ENCODE measurements around the gene TSPAN15. TPM values are rescaled to one million over a fixed set of nuclear protein-coding genes. Genes with fewer than 3 reads are reported as not detected.

Gene TSPAN15
- total RNA-seq, 1 experiment from 2014 or later = 108 TPM

DNA sequence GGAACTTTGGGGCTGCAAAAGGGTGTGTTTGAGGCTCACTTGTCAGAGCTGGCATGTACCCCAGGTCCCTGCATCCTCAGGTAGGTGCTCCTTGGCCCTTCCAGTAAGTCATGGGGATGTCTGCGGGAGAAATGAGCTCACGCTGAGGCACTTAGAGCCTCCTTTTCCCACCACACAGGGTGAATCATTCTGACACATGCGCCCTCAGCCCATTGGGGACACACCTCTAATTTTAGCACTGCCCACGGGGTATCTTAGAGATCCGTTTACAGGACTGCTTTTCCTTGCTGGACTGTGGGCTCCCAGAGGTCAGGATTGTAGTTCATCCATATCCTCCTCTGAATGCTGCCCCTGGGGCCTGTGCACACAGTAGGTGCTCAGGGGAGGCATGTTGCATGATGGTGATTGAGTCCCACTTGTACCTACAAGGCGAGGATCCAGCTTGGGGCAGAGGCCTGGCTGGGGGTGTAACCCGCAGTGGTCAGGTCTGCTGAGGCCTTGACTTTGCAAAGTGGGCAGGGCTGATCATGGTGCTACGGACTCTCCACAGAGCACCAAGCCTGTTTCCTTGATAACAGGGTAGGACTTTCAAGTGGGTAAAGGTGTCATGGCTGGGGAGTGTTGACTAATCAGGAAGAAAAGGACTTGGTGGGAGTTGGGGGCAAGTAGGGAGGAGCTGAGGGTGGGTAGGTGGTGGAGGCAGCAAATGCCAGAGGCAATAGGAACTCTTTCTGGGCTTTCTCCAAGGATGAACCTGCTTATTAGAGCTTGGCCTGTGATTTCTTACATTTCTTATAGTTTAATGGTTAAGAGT lies 5.8 kb downstream of the TSPAN15 start:
- TF ChIP-seq EZH2 (IDR thresholded peaks at IDR 0.05; ENCODE audit: low read depth) = no peak
- TF ChIP-seq, protein P1, sequence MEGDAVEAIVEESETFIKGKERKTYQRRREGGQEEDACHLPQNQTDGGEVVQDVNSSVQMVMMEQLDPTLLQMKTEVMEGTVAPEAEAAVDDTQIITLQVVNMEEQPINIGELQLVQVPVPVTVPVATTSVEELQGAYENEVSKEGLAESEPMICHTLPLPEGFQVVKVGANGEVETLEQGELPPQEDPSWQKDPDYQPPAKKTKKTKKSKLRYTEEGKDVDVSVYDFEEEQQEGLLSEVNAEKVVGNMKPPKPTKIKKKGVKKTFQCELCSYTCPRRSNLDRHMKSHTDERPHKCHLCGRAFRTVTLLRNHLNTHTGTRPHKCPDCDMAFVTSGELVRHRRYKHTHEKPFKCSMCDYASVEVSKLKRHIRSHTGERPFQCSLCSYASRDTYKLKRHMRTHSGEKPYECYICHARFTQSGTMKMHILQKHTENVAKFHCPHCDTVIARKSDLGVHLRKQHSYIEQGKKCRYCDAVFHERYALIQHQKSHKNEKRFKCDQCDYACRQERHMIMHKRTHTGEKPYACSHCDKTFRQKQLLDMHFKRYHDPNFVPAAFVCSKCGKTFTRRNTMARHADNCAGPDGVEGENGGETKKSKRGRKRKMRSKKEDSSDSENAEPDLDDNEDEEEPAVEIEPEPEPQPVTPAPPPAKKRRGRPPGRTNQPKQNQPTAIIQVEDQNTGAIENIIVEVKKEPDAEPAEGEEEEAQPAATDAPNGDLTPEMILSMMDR (conservative IDR thresholded peaks at IDR 0.05) = no peak
- peak; percentile 50 to 79 for DNase-seq
- peaks cover 47% of the 10 kb centered on the region for H3F3A ChIP-seq (ENCODE audit: insufficient read depth, low read depth)
- peaks cover 91% of the 10 kb centered on the region for H3K4me1 ChIP-seq (replicated peaks; ENCODE audit: insufficient read depth)
- ChIA-PET POLR2A (ENCODE audit: unreplicated experiment) (interaction anchor here (0.6 to 0.7 kb wide), 4 partner anchors 10 to 1603 kb away, joined by 3 to 5 read pairs (median 4); no protein-coding TSS in a partner anchor), CTCF (interaction anchor here (0.6 kb wide), 1 partner anchor 8 kb away, joined by 3 read pairs; no protein-coding TSS in a partner anchor)
- intact Hi-C loops (cut with micrococcal nuclease; ENCODE audit: unreplicated experiment) = loop anchor here (5.0 kb wide), 1 partner anchor 120 kb away; no protein-coding TSS in a partner anchor
- H3K79me2 ChIP-seq (ENCODE audit: low read depth) = peaks cover 90% of the 10 kb centered on the region
- peak overlapping the region; percentile 95 for H3K27ac ChIP-seq
- no peaks in the 10 kb centered on the region for H3K9me3 ChIP-seq (ENCODE audit: insufficient read depth, low read depth)
- no peaks in the 10 kb centered on the region; the same call in 1 of the 2 replicates for H4K20me1 ChIP-seq (ENCODE audit: insufficient read depth)
- no TSS peak for BruUV-seq (replicated peaks)
- H2AFZ ChIP-seq = no peak overlapping the region
- H3K36me3 ChIP-seq (ENCODE audit: low read depth) = peaks cover 23% of the 10 kb centered on the region
- H3K4me3 ChIP-seq = no peak overlapping the region
- H3K27me3 ChIP-seq (ENCODE audit: insufficient read depth, low read depth) = no peaks in the 10 kb centered on the region
- peak overlapping the region; percentile 75 for H3K4me2 ChIP-seq
- H3K9me2 ChIP-seq (ENCODE audit: insufficient read depth) = no peaks in the 10 kb centered on the region

DNA sequence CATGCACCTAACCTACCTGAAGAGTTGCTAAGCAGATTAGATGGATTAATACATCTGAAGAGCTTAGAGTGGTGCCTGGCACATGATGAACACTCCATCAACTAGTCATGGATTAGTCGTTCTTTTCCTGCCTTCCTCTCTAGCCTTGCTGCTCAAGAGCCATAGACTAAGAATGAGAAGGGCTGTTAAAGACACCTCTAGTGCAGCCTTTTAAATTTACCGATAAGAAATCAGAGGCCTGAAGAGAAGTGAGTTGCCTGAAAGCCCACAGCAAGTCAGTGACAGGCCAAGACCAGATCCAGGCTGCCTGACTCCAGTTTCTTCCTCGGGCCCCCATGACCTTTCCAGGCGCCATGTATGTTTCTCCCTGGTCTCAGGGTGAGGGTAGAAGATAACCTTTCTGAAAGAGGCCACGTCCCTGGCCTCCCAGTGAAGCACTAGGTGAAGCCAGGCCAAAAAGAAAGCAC lies 6.5 kb downstream of the TSPAN15 start:
- Histone ChIP-seq H3K9me2 (ENCODE audit: insufficient read depth) (no peaks in the 10 kb centered on the region), H3K9me3 (ENCODE audit: insufficient read depth, low read depth) (no peaks in the 10 kb centered on the region), H3K4me3 (peak overlapping the region; percentile 37), H3F3A (ENCODE audit: insufficient read depth, low read depth) (peaks cover 47% of the 10 kb centered on the region), H3K4me1 (replicated peaks; ENCODE audit: insufficient read depth) (peaks cover 88% of the 10 kb centered on the region), H3K36me3 (ENCODE audit: low read depth) (peaks cover 23% of the 10 kb centered on the region), H3K79me2 (ENCODE audit: low read depth) (peaks cover 89% of the 10 kb centered on the region), H2AFZ (no peak overlapping the region), H3K27ac (peak overlapping the region; percentile 95), H4K20me1 (ENCODE audit: insufficient read depth) (no peaks in the 10 kb centered on the region; the same call in 1 of the 2 replicates), H3K27me3 (ENCODE audit: insufficient read depth, low read depth) (no peaks in the 10 kb centered on the region), H3K4me2 (peak overlapping the region; percentile 75)
- intact Hi-C loops (cut with micrococcal nuclease; ENCODE audit: unreplicated experiment) = loop anchor here (1.0 to 5.0 kb wide), 5 partner anchors 8 to 121 kb away; no protein-coding TSS in a partner anchor
- no TSS peak for BruUV-seq (replicated peaks)
- POLR2A ChIA-PET (ENCODE audit: unreplicated experiment) = interaction anchor here (0.6 kb wide), 1 partner anchor 9 kb away, joined by 11 read pairs; no protein-coding TSS in a partner anchor
- no peak for DNase-seq
- CTCF ChIA-PET = interaction anchor here (0.6 kb wide), 1 partner anchor 8 kb away, joined by 3 read pairs; no protein-coding TSS in a partner anchor
- TF ChIP-seq EZH2 (IDR thresholded peaks at IDR 0.05; ENCODE audit: low read depth) = no peak
- TF ChIP-seq, protein P1 (conservative IDR thresholded peaks at IDR 0.05) = no peak

DNA sequence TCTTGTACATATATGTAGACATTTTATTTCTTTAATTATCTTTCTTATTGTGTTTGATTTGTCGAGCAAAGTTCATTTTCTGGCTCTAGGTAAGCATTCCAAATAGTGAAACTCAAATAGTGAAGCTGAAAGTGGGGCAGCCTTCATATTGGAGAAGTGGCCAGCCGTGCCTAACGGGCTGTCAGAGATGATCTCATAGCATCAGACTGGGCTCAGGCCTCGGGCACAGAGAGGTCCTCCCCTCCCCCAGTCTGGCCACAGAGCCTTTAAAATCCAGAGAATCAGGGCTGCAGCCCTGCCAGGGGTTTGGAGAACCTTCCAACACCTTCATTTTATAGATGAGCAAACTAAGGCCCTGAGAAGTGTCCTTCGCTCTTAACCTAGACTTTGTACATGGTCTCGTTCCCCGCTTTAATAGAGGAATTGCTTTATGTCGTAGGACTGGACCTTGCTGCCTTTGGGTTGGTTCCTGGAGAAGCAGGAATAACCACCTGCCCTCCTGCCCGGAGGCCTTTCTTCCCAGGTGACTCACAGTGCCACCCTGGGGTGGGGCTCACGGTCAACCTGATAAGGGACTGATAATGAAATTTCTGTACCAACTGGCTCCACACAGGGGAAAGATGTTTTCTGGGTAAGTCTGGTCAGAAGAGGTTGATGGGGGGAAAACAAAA lies 7.3 kb downstream of the TSPAN15 start:
- CTCF ChIA-PET = interaction anchor here (0.7 to 1.0 kb wide), 2 partner anchors 12 to 179 kb away, joined by 3 read pairs; no protein-coding TSS in a partner anchor
- POLR2A ChIA-PET (ENCODE audit: unreplicated experiment) = interaction anchor here (0.6 to 0.7 kb wide), 2 partner anchors 9 to 11 kb away, joined by 5 to 11 read pairs; no protein-coding TSS in a partner anchor
- BruUV-seq (replicated peaks) = TSS peak; percentile 91
- H3K4me2 ChIP-seq = peak overlapping the region; percentile 75
- H3F3A ChIP-seq (ENCODE audit: insufficient read depth, low read depth) = peaks cover 48% of the 10 kb centered on the region
- H3K9me2 ChIP-seq (ENCODE audit: insufficient read depth) = no peaks in the 10 kb centered on the region
- H3K27me3 ChIP-seq (ENCODE audit: insufficient read depth, low read depth) = no peaks in the 10 kb centered on the region
- H3K4me3 ChIP-seq = peak overlapping the region; percentile 37
- intact Hi-C loops (cut with micrococcal nuclease; ENCODE audit: unreplicated experiment) = loop anchor here (1.0 to 5.0 kb wide), 6 partner anchors 8 to 121 kb away; no protein-coding TSS in a partner anchor
- no peak overlapping the region for H2AFZ ChIP-seq
- H3K4me1 ChIP-seq (replicated peaks; ENCODE audit: insufficient read depth) = peaks cover 88% of the 10 kb centered on the region
- H3K27ac ChIP-seq = peak overlapping the region; percentile 95
- H4K20me1 ChIP-seq (ENCODE audit: insufficient read depth) = no peaks in the 10 kb centered on the region
- H3K79me2 ChIP-seq (ENCODE audit: low read depth) = peaks cover 89% of the 10 kb centered on the region
- no peaks in the 10 kb centered on the region for H3K9me3 ChIP-seq (ENCODE audit: insufficient read depth, low read depth)
- TF ChIP-seq EZH2 (IDR thresholded peaks at IDR 0.05; ENCODE audit: low read depth) = no peak
- TF ChIP-seq, protein P1 (conservative IDR thresholded peaks at IDR 0.05) = no peak
- DNase-seq = peak; percentile 97 to 98
- peaks cover 23% of the 10 kb centered on the region for H3K36me3 ChIP-seq (ENCODE audit: low read depth)
